ENCODE measurements around the gene THNSL1.
"Not testable (repeated sequence)": the region's sequence is repeated elsewhere in the genome, so short reads cannot be mapped to it uniquely, and the experiment has no call there.

DNA sequence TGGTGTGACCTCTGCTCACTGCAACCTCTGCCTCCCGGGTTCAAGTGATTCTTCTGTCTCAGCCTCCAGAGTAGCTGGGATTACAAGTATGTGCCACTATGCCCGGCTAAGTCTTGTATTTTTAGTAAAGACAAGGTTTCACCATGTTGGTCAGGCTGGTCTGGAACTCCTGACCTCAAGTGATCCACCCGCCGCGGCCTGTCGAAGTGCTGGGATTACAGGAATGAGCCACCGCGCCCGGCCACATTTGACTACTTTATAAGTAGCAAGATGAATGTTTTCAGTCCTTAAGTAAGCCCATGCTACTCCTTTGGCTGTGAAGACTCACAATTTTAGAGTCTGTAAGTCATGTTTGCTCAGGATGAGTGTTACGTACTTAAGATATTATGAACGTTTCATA, 47.5 kb upstream of the THNSL1 start:
- TF ChIP-seq EP300 (IDR thresholded peaks at IDR 0.05; ENCODE audit: borderline replicate concordance in 1 of 2, low read depth in 2 of 2, low read length in 2 of 2); RFX5 (IDR thresholded peaks at IDR 0.05; ENCODE audit: borderline replicate concordance, low read depth, low read length): not testable (repeated sequence)
